Spleen (tissue), 11 donors: ENCODE measurements around the gene GINS2. TPM values are rescaled to one million over a fixed set of nuclear protein-coding genes. Genes with fewer than 3 reads are reported as not detected.

Experiments
- DNase-seq: peaks from one replicate; pipeline ENCODE4 v3.0.0-alpha.2; 2020
- H3K27ac ChIP-seq, 8 donors: fragments of 200-600 bp; sonication (generic) in 7 of 8; 1 replicate in 4 of 8; 2 replicates in 4 of 8; pipeline versions ENCODE4 v1.5.0 to v1.8.0; 2016 to 2021; ENCODE audit warnings: inconsistent platforms in 4 of 8, mild to moderate bottlenecking in 4 of 8, moderate library complexity in 1 of 8
- H3K27me3 ChIP-seq, 7 donors: fragments of 200-600 bp; sonication (generic) in 6 of 7; replicated peaks in 1 of 7; 1 replicate in 4 of 7; 2 replicates in 3 of 7; pipeline versions ENCODE4 v1.5.0 to v1.8.0; 2016 to 2021; ENCODE audit warnings: inconsistent platforms in 3 of 7, mild to moderate bottlenecking in 1 of 7
- H3K36me3 ChIP-seq, 6 donors: fragments of 200-600 bp; sonication (generic) in 5 of 6; 1 replicate in 4 of 6; 2 replicates in 2 of 6; pipeline versions ENCODE4 v1.5.0 to v1.8.0; 2016 to 2021; ENCODE audit warnings: inconsistent platforms in 2 of 6
- H3K4me1 ChIP-seq, 6 donors: fragments of 200-600 bp; sonication (generic) in 5 of 6; 1 replicate in 3 of 6; 2 replicates in 3 of 6; pipeline versions ENCODE4 v1.5.0 to v1.8.0; 2016 to 2021; ENCODE audit warnings: inconsistent platforms in 3 of 6
- H3K4me3 ChIP-seq, 8 donors: fragments of 200-600 bp; sonication (generic) in 7 of 8; 1 replicate in 4 of 8; 2 replicates in 4 of 8; pipeline versions ENCODE4 v1.5.0 to v1.8.0; 2016 to 2021; ENCODE audit warnings: inconsistent platforms in 4 of 8, mild to moderate bottlenecking in 4 of 8, moderate library complexity in 2 of 8
- H3K9me3 ChIP-seq, 8 donors: fragments of 200-600 bp; sonication (generic) in 7 of 8; 1 replicate in 4 of 8; 2 replicates in 4 of 8; pipeline versions ENCODE4 v1.5.0 to v1.8.0; 2016 to 2021; ENCODE audit warnings: inconsistent platforms in 4 of 8
- POLR2A ChIP-seq, 3 donors: fragments of 450-650 bp; IDR thresholded peaks; one replicate each; pipeline ENCODE4 v1.5.1; 2017; ENCODE audit warnings: antibody characterized with exemption in 3 of 3, mild to moderate bottlenecking in 1 of 3
- POLR2AphosphoS5 ChIP-seq, 3 donors: sonication (generic); formaldehyde crosslinking; IDR thresholded peaks; one replicate each; pipeline ENCODE4 v1.5.1; 2017; ENCODE audit warnings: antibody characterized with exemption in 3 of 3
- WGBS, 5 donors: extraction: QIAGEN DNeasy Blood & Tissue Kit in 3 of 5; methylation state at CpG; one replicate each; pipeline versions ENCODE4 v1.1.5 to v1.1.7; 2013 to 2018; 5-methylcytosine and 5-hydroxymethylcytosine counted together
- intact Hi-C: fragments of 100-400 bp; cut with DNase I; formaldehyde crosslinking; loops from one replicate; pipeline ENCODE4 v1.15.0; 2023; ENCODE audit warnings: low total_unique reads
- polyA plus RNA-seq, 3 donors: library from polyadenylated mRNA; stranded (reverse); fragments of 200-250 nt; gene quantifications; one replicate each; pipeline ENCODE4 v1.2.1, GENCODE V29; 2013
- total RNA-seq, 7 donors: library from RNA; depleted of rRNA in 3 of 7; stranded (reverse); fragments of >200 nt in 3 of 7; fragmentation: NEBNext Ultra II Directional in 4 of 7; extraction: Animal tissue kit (Norgen Biotek cat#: 25700) in 4 of 7; gene quantifications; one replicate each; pipeline versions ENCODE4 v1.1.0 to v1.2.1, GENCODE V29; 2016 to 2021
- TF ChIP-seq, protein P1 (sequence below), 11 experiments: fragments of 200-600 bp in 7 of 11; fragments of 450-650 bp in 4 of 11; sonication (generic) in 4 of 11; IDR thresholded peaks in 8 of 11; conservative IDR thresholded peaks in 3 of 11; 1 replicate in 7 of 11; 2 replicates in 4 of 11; pipeline versions ENCODE4 v1.4.0 to v1.8.0; 2016 to 2021; ENCODE audit warnings: antibody characterized with exemption in 11 of 11, inconsistent platforms in 4 of 11, mild to moderate bottlenecking in 1 of 11
- donor health status: healthy with polysubstance abuse.
- donor health status: DM: no; HTN: no; CAD: no; lungs with moderate emphysema.
- donor health status: DM: no; HTN: no; CAD: no.
- donor health status: Bipolar disorder and iron deficiency.
- donor health status: healthy.
- donor health status: DM: no; HTN: no; CAD: no.
- donor health status: DM: yes; HTN: yes; CAD: no.

GINS2 gene
- total and polyA plus RNA-seq, 10 donors: 1.0 to 7.0 (median 2.3) TPM

DNA sequence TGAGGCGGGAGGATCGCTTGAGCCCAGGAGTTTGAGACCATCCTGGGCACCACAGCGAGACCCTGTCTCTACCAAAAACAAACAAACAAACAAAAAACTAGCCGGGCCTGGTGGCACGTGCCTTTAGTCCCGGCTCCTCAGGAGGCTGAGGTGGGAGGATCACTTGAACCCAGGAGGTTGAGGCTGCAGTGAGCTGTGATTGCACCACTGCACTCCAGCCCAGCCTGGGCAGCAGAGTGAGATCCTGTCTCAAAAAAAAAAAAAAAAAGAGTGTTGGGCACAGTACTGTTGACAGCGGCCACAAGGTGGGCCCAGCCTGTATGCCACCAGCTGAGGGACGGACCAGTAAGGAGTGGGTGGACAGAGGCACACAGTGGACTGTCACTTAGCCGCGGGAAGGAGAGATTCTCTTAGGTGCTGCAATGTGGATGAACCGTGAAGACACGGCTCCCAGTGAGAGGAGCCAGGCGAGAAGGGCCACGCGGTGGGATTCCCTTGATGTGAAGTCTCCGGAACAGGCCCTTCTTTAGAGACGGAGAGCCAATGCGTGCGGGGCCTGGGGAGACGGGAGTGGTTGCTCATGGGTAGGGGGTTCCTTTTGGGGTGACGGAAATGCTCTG, 44.6 kb downstream of the GINS2 start:
- intact Hi-C loops: no loop called here
- H3K36me3 ChIP-seq: peaks cover 0 to 78% (median 8%) of the 10 kb centered on the region in 6 donors
- DNase-seq: no peak
- H3K27me3 ChIP-seq: no peaks in the 10 kb centered on the region
- H3K9me3 ChIP-seq: no peaks in the 10 kb centered on the region
- TF ChIP-seq POLR2A (IDR thresholded peaks at IDR 0.05) (no peak), POLR2AphosphoS5 (IDR thresholded peaks at IDR 0.05) (no peak)
- TF ChIP-seq, protein P1, sequence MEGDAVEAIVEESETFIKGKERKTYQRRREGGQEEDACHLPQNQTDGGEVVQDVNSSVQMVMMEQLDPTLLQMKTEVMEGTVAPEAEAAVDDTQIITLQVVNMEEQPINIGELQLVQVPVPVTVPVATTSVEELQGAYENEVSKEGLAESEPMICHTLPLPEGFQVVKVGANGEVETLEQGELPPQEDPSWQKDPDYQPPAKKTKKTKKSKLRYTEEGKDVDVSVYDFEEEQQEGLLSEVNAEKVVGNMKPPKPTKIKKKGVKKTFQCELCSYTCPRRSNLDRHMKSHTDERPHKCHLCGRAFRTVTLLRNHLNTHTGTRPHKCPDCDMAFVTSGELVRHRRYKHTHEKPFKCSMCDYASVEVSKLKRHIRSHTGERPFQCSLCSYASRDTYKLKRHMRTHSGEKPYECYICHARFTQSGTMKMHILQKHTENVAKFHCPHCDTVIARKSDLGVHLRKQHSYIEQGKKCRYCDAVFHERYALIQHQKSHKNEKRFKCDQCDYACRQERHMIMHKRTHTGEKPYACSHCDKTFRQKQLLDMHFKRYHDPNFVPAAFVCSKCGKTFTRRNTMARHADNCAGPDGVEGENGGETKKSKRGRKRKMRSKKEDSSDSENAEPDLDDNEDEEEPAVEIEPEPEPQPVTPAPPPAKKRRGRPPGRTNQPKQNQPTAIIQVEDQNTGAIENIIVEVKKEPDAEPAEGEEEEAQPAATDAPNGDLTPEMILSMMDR (IDR thresholded peaks at IDR 0.05 in 8 of 11, conservative IDR thresholded peaks at IDR 0.05 in 3 of 11): no peak
- no peak overlapping the region for H3K27ac ChIP-seq
- WGBS, 5 donors: 92 to 96% (median 96%) methylated on average over 21 of the region's 21 CpGs
- no peak overlapping the region for H3K4me3 ChIP-seq
- H3K4me1 ChIP-seq: peaks cover 0 to 56% (median 17%) of the 10 kb centered on the region in 6 donors

DNA sequence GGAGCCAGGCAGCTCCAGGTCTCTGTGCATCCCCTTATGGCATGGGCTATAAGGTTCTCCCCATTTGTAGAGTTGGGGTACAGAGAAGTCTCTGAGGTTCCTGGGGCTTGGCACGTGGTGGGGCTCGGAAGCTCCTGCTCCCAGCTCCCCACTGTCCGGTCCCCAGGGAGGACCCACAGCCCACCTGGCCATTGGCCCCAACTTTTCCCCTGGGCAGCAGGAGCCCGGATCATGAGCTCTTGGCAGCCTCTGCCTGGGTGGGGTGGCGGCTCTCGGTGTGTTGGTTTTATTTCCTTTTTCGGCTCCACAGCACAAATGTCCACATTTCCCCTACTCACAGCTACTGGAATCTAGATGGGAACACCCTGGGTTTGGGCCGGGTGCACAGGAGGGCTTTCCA, 45.1 kb downstream of the GINS2 start:
- WGBS, 5 donors: 69 to 85% (median 73%) methylated on average over 7 to 8 of the region's 8 CpGs

DNA sequence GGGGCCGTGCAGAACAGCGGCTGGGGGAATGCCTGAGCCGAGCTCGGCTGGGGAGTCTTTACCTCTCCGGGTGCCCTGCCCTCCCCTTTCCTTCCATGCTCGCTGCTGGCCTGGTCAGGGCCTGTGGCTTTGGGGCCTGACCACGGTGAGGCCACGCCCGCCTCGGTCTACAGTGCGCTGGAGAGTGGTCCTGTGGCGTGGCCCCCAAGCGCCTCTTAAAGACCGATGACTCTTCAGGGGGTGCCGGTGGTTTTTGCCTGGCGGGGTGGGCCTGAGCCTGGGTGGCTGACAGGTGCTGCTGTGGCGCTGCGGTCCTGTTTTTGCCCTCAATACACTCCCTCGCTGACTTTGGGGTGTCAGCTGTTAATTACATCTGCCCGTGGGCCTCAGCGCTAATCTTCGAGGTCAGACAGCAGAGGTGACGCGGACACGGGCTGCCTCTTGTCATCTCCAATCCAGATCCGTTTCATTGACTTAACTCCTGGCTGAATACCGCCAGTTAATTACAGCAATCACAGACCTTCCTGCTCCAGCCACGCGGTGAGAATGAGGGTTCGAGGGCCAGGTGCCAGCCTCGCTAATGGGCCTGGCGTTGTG, 45.9 kb downstream of the GINS2 start:
- Histone ChIP-seq H3K9me3 (no peaks in the 10 kb centered on the region), H3K4me1 (peaks cover 0 to 69% (median 20%) of the 10 kb centered on the region in 6 donors), H3K36me3 (peaks cover 0 to 78% (median 2%) of the 10 kb centered on the region in 6 donors), H3K27me3 (no peaks in the 10 kb centered on the region), H3K4me3 (no peak overlapping the region), H3K27ac (no peak overlapping the region)
- no peak for DNase-seq
- no peak for TF ChIP-seq POLR2A (IDR thresholded peaks at IDR 0.05)
- no peak for TF ChIP-seq POLR2AphosphoS5 (IDR thresholded peaks at IDR 0.05)
- TF ChIP-seq, protein P1 (IDR thresholded peaks at IDR 0.05 in 8 of 11, conservative IDR thresholded peaks at IDR 0.05 in 3 of 11): no peak
- intact Hi-C loops: no loop called here
- whole genome bisulfite sequencing, 5 donors: 79 to 88% (median 82%) methylated on average over 24 to 32 of the region's 32 CpGs

More for the DNA sequence above, 45.1 kb downstream of the GINS2 start:
- Histone ChIP-seq H3K27me3 (no peaks in the 10 kb centered on the region), H3K4me3 (no peak overlapping the region), H3K9me3 (no peaks in the 10 kb centered on the region), H3K27ac (no peak overlapping the region), H3K36me3 (peaks cover 0 to 78% (median 6%) of the 10 kb centered on the region in 6 donors), H3K4me1 (peaks cover 0 to 61% (median 20%) of the 10 kb centered on the region in 6 donors)
- intact Hi-C loops: no loop called here
- TF ChIP-seq, protein P1 (IDR thresholded peaks at IDR 0.05 in 8 of 11, conservative IDR thresholded peaks at IDR 0.05 in 3 of 11): no peak
- TF ChIP-seq POLR2AphosphoS5 (IDR thresholded peaks at IDR 0.05) (no peak), POLR2A (IDR thresholded peaks at IDR 0.05) (no peak)
- no peak for DNase-seq

DNA sequence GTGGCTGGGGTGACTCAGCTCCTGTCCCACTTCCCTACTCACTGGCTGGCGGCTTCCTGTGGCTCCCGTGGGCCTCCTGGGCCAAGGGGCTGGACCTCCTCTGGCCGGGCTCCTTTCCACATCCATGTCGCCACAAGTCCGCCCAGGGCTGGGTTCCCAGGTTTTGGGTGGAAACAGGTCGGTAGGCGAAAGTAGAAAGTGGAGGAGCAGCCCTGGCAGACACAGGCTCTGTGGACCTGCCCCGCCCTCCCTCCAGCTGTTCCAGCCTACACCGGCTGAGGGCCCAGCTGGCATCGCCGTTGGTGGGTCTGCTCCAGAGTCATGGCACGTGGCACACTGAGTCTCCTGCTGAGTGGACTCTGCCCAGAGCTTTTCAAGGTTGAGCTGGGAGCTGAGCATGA, 47.0 kb downstream of the GINS2 start:
- peaks cover 0 to 78% (median 2%) of the 10 kb centered on the region in 6 donors for H3K36me3 ChIP-seq
- H3K27me3 ChIP-seq: no peaks in the 10 kb centered on the region
- H3K4me3 ChIP-seq: no peak overlapping the region
- peaks cover 0 to 80% (median 22%) of the 10 kb centered on the region in 6 donors for H3K4me1 ChIP-seq
- no peak overlapping the region for H3K27ac ChIP-seq
- H3K9me3 ChIP-seq: no peaks in the 10 kb centered on the region
- no peak for DNase-seq
- WGBS, 5 donors: 60 to 84% (median 70%) methylated on average over 8 to 12 of the region's 12 CpGs
- intact Hi-C loops: no loop called here
- TF ChIP-seq POLR2A (IDR thresholded peaks at IDR 0.05) (no peak), POLR2AphosphoS5 (IDR thresholded peaks at IDR 0.05) (no peak)
- TF ChIP-seq, protein P1 (IDR thresholded peaks at IDR 0.05 in 8 of 11, conservative IDR thresholded peaks at IDR 0.05 in 3 of 11): no peak
